GM23338 (cell line): ENCODE results near the gene ANTXR2. TPM values are rescaled to one million over a fixed set of nuclear protein-coding genes. Genes with fewer than 3 reads are reported as not detected.

ENCODE experiments used
- ATAC-seq: fragments of 200-7000 bp; cut with Tn5 transposase; 3 replicates; pipeline ENCODE4 v1.9.1; 2020
- DNase-seq: peaks from one replicate; pipeline ENCODE4 v3.0.0-alpha.2; 2015; ENCODE audit warnings: low spot score
- H2AFZ ChIP-seq: fragments of 200-600 bp; sonication (generic); 2 replicates; pipeline ENCODE4 v1.8.0; 2016; ENCODE audit warnings: antibody characterized with exemption, mild to moderate bottlenecking, moderate library complexity
- H3F3A ChIP-seq: fragments of 200-600 bp; sonication (generic); replicated peaks from 2 replicates; pipeline ENCODE4 v1.8.0; 2017; ENCODE audit warnings: antibody characterized with exemption, mixed run types, low read depth
- H3K27ac ChIP-seq: fragments of 200-600 bp; sonication (generic); 2 replicates; pipeline ENCODE4 v1.6.1; 2016; ENCODE audit warnings: low read depth
- H3K27me3 ChIP-seq: fragments of 200-600 bp; sonication (generic); 2 replicates; pipeline ENCODE4 v1.8.0; 2016; ENCODE audit warnings: mild to moderate bottlenecking, mixed run types, moderate library complexity; ENCODE audit not compliant: insufficient read depth
- H3K36me3 ChIP-seq: fragments of 200-600 bp; sonication (generic); 2 replicates; pipeline ENCODE4 v1.8.0; 2016; ENCODE audit warnings: mild to moderate bottlenecking; ENCODE audit not compliant: insufficient read depth
- H3K4me1 ChIP-seq: fragments of 200-600 bp; sonication (generic); 2 replicates; pipeline ENCODE4 v1.8.0; 2016; ENCODE audit warnings: mild to moderate bottlenecking, moderate library complexity; ENCODE audit not compliant: insufficient read depth
- H3K4me2 ChIP-seq: fragments of 200-600 bp; sonication (generic); 2 replicates; pipeline ENCODE4 v1.7.1; 2017; ENCODE audit warnings: mixed run types
- H3K4me3 ChIP-seq: fragments of 200-600 bp; sonication (generic); 2 replicates; pipeline ENCODE4 v1.6.1; 2016; ENCODE audit warnings: mixed run types
- H3K79me2 ChIP-seq: fragments of 200-600 bp; sonication (generic); replicated peaks from 2 replicates; pipeline ENCODE4 v1.8.0; 2017; ENCODE audit warnings: mild to moderate bottlenecking; ENCODE audit not compliant: insufficient read depth
- H3K9me2 ChIP-seq: fragments of 200-600 bp; sonication (generic); 2 replicates; pipeline ENCODE4 v1.8.0; 2017; ENCODE audit not compliant: insufficient read depth
- H4K20me1 ChIP-seq: fragments of 200-600 bp; sonication (generic); replicated peaks from 2 replicates; pipeline ENCODE4 v1.8.0; 2017; ENCODE audit warnings: mild to moderate bottlenecking; ENCODE audit not compliant: insufficient read depth
- H3K27ac Mint-ChIP-seq: 2 replicates; pipeline ENCODE4 v1.8.0; 2020; ENCODE audit warnings: inconsistent platforms, mild to moderate bottlenecking, moderate library complexity, mixed read lengths
- H3K27me3 Mint-ChIP-seq: 3 replicates; pipeline ENCODE4 v1.8.0; 2022; ENCODE audit warnings: low read depth, mild to moderate bottlenecking, moderate library complexity, mixed read lengths, inconsistent platforms; ENCODE audit not compliant: insufficient read depth, poor library complexity
- H3K36me3 Mint-ChIP-seq: 3 replicates; pipeline ENCODE4 v1.8.0; 2021; ENCODE audit warnings: low read depth, mild to moderate bottlenecking, inconsistent platforms, moderate library complexity, mixed read lengths
- H3K4me1 Mint-ChIP-seq: 3 replicates; pipeline ENCODE4 v1.8.0; 2020; ENCODE audit warnings: mild to moderate bottlenecking, inconsistent platforms, mixed read lengths
- H3K4me3 Mint-ChIP-seq: 3 replicates; pipeline ENCODE4 v1.8.0; 2021; ENCODE audit warnings: moderate library complexity, mild to moderate bottlenecking, inconsistent platforms, mixed read lengths
- H3K9me3 Mint-ChIP-seq: 3 replicates; pipeline ENCODE4 v1.8.0; 2020; ENCODE audit warnings: moderate library complexity, mild to moderate bottlenecking, inconsistent platforms, mixed read lengths
- CREB1 ChIP-seq: fragments of 250-450 bp; sonication (Bioruptor Pico); IDR thresholded peaks from 2 replicates; pipeline ENCODE4 v1.5.0; 2020; ENCODE audit warnings: low read depth, mild to moderate bottlenecking, moderate library complexity
- EZH2 ChIP-seq: fragments of 200-600 bp; sonication (generic); IDR thresholded peaks from one replicate; pipeline ENCODE4 v1.8.0; 2017; ENCODE audit warnings: antibody characterized with exemption, mild to moderate bottlenecking, low read depth; ENCODE audit not compliant: unreplicated experiment
- EZH2phosphoT487 ChIP-seq: fragments of 200-600 bp; sonication (generic); IDR thresholded peaks from one replicate; pipeline ENCODE4 v1.8.1; 2018; ENCODE audit warnings: antibody characterized with exemption; ENCODE audit not compliant: unreplicated experiment
- JUNB ChIP-seq: IDR thresholded peaks from one replicate; pipeline ENCODE4 v1.6.1; 2016; ENCODE audit warnings: antibody characterized with exemption; ENCODE audit not compliant: unreplicated experiment
- NANOG ChIP-seq: IDR thresholded peaks from 2 replicates; pipeline ENCODE4 v1.6.1; 2016; ENCODE audit warnings: antibody characterized with exemption, borderline replicate concordance
- ZNF114 ChIP-seq: fragments of 250-450 bp; sonication (Bioruptor Pico); IDR thresholded peaks from 2 replicates; pipeline ENCODE4 v1.5.0; 2020; ENCODE audit warnings: mild to moderate bottlenecking, moderate library complexity
- ZNF331 ChIP-seq: fragments of 250-450 bp; sonication (Bioruptor Pico); IDR thresholded peaks from 2 replicates; pipeline ENCODE4 v1.5.0; 2020; ENCODE audit warnings: low read depth, mild to moderate bottlenecking, moderate library complexity
- polyA plus RNA-seq: library from polyadenylated mRNA; unstranded; fragments of >200 nt; fragmentation: Nextera tagmentation; extraction: Ambion mirVana; gene quantifications from 2 replicates; pipeline ENCODE4 v1.2.1, GENCODE V29; 2016
- total RNA-seq: library from RNA; depleted of rRNA; stranded (reverse); fragments of >200 nt; shearing (Covaris generic); gene quantifications from 2 replicates; pipeline ENCODE4 v1.2.3, GENCODE V29; 2014
- TF ChIP-seq, protein P1 (sequence below): IDR thresholded peaks from 2 replicates; pipeline ENCODE4 v1.6.1; 2016; ENCODE audit warnings: antibody characterized with exemption
- TF ChIP-seq, protein P2 (sequence below): fragments of 250-450 bp; sonication (Bioruptor Pico); IDR thresholded peaks from 2 replicates; pipeline ENCODE4 v1.5.0; 2020; ENCODE audit warnings: mild to moderate bottlenecking, moderate library complexity

Gene ANTXR2
- total and polyA plus RNA-seq, 2 experiments from 2014 or later: 2.0 to 5.3 TPM

DNA sequence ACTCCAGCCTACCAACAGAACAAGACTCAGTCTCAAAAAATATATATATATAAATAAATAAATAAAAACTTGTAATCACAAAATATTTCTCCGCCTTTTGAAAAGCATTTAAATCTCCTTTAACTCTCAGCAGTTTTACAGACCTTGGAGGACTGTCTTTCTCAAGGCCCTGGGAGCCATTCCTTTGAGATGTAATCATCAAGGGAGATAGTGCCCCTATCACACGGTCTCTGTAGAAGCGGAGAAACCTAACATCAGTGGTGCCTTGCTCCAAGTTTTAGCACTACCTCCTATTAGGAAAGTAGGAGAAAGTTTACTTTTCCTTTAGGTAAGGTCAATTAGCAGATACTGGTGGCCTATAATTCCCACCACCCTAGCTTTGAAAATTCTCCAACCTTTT, 58.5 kb downstream of the ANTXR2 start:
- H3K27me3 Mint-ChIP-seq: no peaks in the 10 kb centered on the region
- ATAC-seq (no peak), DNase-seq (no peak)
- TF ChIP-seq ZNF331 (CRISPR knock-in tag): no peak
- TF ChIP-seq CREB1 (CRISPR knock-in tag): no peak
- no peak for TF ChIP-seq ZNF114 (CRISPR knock-in tag)
- TF ChIP-seq EZH2phosphoT487: no peak
- TF ChIP-seq EZH2: no peak
- TF ChIP-seq NANOG: no peak
- TF ChIP-seq JUNB: no peak
- TF ChIP-seq, protein P1, sequence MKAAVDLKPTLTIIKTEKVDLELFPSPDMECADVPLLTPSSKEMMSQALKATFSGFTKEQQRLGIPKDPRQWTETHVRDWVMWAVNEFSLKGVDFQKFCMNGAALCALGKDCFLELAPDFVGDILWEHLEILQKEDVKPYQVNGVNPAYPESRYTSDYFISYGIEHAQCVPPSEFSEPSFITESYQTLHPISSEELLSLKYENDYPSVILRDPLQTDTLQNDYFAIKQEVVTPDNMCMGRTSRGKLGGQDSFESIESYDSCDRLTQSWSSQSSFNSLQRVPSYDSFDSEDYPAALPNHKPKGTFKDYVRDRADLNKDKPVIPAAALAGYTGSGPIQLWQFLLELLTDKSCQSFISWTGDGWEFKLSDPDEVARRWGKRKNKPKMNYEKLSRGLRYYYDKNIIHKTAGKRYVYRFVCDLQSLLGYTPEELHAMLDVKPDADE: no peak
- peaks cover 2% of the 10 kb centered on the region; the same call in 2 of the 3 replicates for H3K4me1 Mint-ChIP-seq
- no peak overlapping the region for H3K4me3 Mint-ChIP-seq
- Histone ChIP-seq H3K27me3 (no peaks in the 10 kb centered on the region), H4K20me1 (no peaks in the 10 kb centered on the region), H3K4me3 (no peak overlapping the region), H3K4me1 (peaks cover 5% of the 10 kb centered on the region), H3K4me2 (no peak overlapping the region), H3K9me2 (no peaks in the 10 kb centered on the region), H2AFZ (no peak overlapping the region), H3F3A (no peaks in the 10 kb centered on the region), H3K27ac (no peak overlapping the region), H3K79me2 (no peaks in the 10 kb centered on the region), H3K36me3 (no peaks in the 10 kb centered on the region)
- H3K9me3 Mint-ChIP-seq: no peaks in the 10 kb centered on the region
- no peak overlapping the region for H3K27ac Mint-ChIP-seq
- H3K36me3 Mint-ChIP-seq: no peaks in the 10 kb centered on the region

DNA sequence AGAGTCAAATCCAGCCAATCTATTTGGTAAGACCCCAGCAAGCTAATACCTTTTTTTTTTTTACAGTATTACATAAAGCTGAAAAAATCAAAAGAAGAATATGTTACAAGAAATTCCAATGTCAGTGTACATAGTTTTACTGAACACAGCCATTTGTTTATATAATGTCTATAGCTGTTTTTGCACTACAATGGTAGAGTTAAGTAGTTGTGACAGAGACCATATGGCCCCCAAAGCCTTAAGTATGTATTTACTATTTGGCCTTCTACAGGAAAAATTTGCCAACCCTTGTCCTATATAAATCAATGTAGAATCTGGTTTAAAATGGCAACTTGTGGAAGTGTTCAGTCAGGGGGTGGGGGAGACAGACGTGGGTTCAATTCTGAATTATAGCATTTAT, 60.7 kb downstream of the ANTXR2 start:
- H3K27me3 Mint-ChIP-seq: no peaks in the 10 kb centered on the region
- H3K79me2 ChIP-seq: no peaks in the 10 kb centered on the region
- H3K36me3 ChIP-seq: no peaks in the 10 kb centered on the region
- TF ChIP-seq ZNF114 (CRISPR knock-in tag): no peak
- TF ChIP-seq, protein P2, sequence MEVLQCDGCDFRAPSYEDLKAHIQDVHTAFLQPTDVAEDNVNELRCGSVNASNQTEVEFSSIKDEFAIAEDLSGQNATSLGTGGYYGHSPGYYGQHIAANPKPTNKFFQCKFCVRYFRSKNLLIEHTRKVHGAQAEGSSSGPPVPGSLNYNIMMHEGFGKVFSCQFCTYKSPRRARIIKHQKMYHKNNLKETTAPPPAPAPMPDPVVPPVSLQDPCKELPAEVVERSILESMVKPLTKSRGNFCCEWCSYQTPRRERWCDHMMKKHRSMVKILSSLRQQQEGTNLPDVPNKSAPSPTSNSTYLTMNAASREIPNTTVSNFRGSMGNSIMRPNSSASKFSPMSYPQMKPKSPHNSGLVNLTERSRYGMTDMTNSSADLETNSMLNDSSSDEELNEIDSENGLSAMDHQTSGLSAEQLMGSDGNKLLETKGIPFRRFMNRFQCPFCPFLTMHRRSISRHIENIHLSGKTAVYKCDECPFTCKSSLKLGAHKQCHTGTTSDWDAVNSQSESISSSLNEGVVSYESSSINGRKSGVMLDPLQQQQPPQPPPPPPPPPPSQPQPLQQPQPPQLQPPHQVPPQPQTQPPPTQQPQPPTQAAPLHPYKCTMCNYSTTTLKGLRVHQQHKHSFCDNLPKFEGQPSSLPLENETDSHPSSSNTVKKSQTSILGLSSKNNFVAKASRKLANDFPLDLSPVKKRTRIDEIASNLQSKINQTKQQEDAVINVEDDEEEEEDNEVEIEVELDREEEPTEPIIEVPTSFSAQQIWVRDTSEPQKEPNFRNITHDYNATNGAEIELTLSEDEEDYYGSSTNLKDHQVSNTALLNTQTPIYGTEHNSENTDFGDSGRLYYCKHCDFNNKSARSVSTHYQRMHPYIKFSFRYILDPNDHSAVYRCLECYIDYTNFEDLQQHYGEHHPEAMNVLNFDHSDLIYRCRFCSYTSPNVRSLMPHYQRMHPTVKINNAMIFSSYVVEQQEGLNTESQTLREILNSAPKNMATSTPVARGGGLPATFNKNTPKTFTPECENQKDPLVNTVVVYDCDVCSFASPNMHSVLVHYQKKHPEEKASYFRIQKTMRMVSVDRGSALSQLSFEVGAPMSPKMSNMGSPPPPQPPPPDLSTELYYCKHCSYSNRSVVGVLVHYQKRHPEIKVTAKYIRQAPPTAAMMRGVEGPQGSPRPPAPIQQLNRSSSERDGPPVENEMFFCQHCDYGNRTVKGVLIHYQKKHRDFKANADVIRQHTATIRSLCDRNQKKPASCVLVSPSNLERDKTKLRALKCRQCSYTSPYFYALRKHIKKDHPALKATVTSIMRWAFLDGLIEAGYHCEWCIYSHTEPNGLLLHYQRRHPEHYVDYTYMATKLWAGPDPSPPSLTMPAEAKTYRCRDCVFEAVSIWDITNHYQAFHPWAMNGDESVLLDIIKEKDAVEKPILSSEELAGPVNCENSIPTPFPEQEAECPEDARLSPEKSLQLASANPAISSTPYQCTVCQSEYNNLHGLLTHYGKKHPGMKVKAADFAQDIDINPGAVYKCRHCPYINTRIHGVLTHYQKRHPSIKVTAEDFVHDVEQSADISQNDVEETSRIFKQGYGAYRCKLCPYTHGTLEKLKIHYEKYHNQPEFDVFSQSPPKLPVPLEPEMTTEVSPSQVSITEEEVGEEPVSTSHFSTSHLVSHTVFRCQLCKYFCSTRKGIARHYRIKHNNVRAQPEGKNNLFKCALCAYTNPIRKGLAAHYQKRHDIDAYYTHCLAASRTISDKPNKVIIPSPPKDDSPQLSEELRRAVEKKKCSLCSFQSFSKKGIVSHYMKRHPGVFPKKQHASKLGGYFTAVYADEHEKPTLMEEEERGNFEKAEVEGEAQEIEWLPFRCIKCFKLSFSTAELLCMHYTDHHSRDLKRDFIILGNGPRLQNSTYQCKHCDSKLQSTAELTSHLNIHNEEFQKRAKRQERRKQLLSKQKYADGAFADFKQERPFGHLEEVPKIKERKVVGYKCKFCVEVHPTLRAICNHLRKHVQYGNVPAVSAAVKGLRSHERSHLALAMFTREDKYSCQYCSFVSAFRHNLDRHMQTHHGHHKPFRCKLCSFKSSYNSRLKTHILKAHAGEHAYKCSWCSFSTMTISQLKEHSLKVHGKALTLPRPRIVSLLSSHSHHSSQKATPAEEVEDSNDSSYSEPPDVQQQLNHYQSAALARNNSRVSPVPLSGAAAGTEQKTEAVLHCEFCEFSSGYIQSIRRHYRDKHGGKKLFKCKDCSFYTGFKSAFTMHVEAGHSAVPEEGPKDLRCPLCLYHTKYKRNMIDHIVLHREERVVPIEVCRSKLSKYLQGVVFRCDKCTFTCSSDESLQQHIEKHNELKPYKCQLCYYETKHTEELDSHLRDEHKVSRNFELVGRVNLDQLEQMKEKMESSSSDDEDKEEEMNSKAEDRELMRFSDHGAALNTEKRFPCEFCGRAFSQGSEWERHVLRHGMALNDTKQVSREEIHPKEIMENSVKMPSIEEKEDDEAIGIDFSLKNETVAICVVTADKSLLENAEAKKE: no peak
- TF ChIP-seq EZH2phosphoT487: no peak
- TF ChIP-seq NANOG: no peak
- TF ChIP-seq, protein P1: no peak
- H4K20me1 ChIP-seq: no peaks in the 10 kb centered on the region
- H3K4me3 ChIP-seq: no peak overlapping the region
- H3K27ac ChIP-seq: no peak overlapping the region
- no peaks in the 10 kb centered on the region for H3K9me2 ChIP-seq
- H3K36me3 Mint-ChIP-seq: no peaks in the 10 kb centered on the region
- no peak overlapping the region for H3K4me3 Mint-ChIP-seq
- peaks cover 2% of the 10 kb centered on the region; the same call in 2 of the 3 replicates for H3K4me1 Mint-ChIP-seq
- no peak for DNase-seq
- H3K4me1 ChIP-seq: peaks cover 5% of the 10 kb centered on the region
- H3K27me3 ChIP-seq: no peaks in the 10 kb centered on the region
- no peak for ATAC-seq
- no peaks in the 10 kb centered on the region for H3K9me3 Mint-ChIP-seq
- no peak overlapping the region for H2AFZ ChIP-seq
- H3K27ac Mint-ChIP-seq: no peak overlapping the region
- no peaks in the 10 kb centered on the region for H3F3A ChIP-seq
- H3K4me2 ChIP-seq: no peak overlapping the region
